Ovary (tissue), 9 donors: ENCODE results near the gene LTBP2. TPM values are rescaled to one million over a fixed set of nuclear protein-coding genes. Genes with fewer than 3 reads are reported as not detected.

Experiments
- DNase-seq, 5 donors: peaks; one replicate each; pipeline ENCODE4 v3.0.0-alpha.2; 2019 to 2020
- H3K27ac ChIP-seq, 2 donors: fragments of 200-600 bp; one replicate each; pipeline versions ENCODE4 v1.5.1 to v1.8.0; 2019 to 2022
- H3K27me3 ChIP-seq: fragments of 200-600 bp; one replicate; pipeline ENCODE4 v1.8.0; 2022
- H3K36me3 ChIP-seq: fragments of 200-600 bp; sonication (generic); one replicate; pipeline ENCODE4 v1.5.1; 2019
- H3K4me1 ChIP-seq: one replicate; pipeline ENCODE4 v1.8.1; 2013; ENCODE audit warnings: mild to moderate bottlenecking, moderate library complexity; ENCODE audit not compliant: insufficient read depth
- H3K4me3 ChIP-seq: fragments of 200-600 bp; sonication (generic); one replicate; pipeline ENCODE4 v1.5.1; 2017
- H3K9me3 ChIP-seq, 2 donors: fragments of 200-600 bp in 1 of 2; sonication (generic) in 1 of 2; one replicate each; pipeline versions ENCODE4 v1.5.1 to v1.8.1; 2013 to 2019; ENCODE audit warnings: mild to moderate bottlenecking in 1 of 2, moderate library complexity in 1 of 2
- CTCF ChIP-seq, 3 donors: fragments of 450-650 bp in 2 of 3; fragments of 200-600 bp in 1 of 3; IDR thresholded peaks; one replicate each; pipeline versions ENCODE4 v1.5.1 to v1.8.0; 2016 to 2022; ENCODE audit warnings: antibody characterized with exemption in 3 of 3, mild to moderate bottlenecking in 1 of 3
- EP300 ChIP-seq: sonication (generic); formaldehyde crosslinking; IDR thresholded peaks from one replicate; pipeline ENCODE4 v1.6.1; 2017; ENCODE audit warnings: antibody characterized with exemption
- POLR2A ChIP-seq: fragments of 450-650 bp; IDR thresholded peaks from one replicate; pipeline ENCODE4 v1.6.1; 2017; ENCODE audit warnings: antibody characterized with exemption, mild to moderate bottlenecking, moderate library complexity
- WGBS, 3 donors: extraction: QIAGEN DNeasy Blood & Tissue Kit in 1 of 3; methylation state at CpG; one replicate each; pipeline versions ENCODE4 v1.1.5 to v1.1.7; 2013 to 2017; 5-methylcytosine and 5-hydroxymethylcytosine counted together
- intact Hi-C, 4 donors: fragments of 100-400 bp; cut with DNase I; formaldehyde crosslinking; loops; one replicate each; pipeline versions ENCODE4 v1.11.0 to v1.15.1; 2022 to 2023
- polyA plus RNA-seq, 2 donors: library from polyadenylated mRNA; stranded (reverse); fragments of 200-250 nt in 1 of 2; fragments of 350-450 nt in 1 of 2; fragmentation: Illumina TruSeq in 1 of 2; extraction: RNeasy Lipid Tissue Mini Kit (QIAGEN cat#74804) in 1 of 2; gene quantifications; one replicate each; pipeline ENCODE4 v1.2.3, GENCODE V29; 2013 to 2014
- total RNA-seq, 7 donors: library from RNA; depleted of rRNA in 2 of 7; stranded (reverse); fragments of >200 nt in 2 of 7; fragmentation: NEBNext Ultra II Directional in 3 of 7; extraction: Animal tissue kit (Norgen Biotek cat#: 25700) in 3 of 7; gene quantifications; one replicate each; pipeline versions ENCODE4 v1.1.0 to v1.2.4, GENCODE V29; 2016 to 2023
- donor health status: DM: no; HTN: no; CAD: no; lungs with moderate emphysema.
- donor health status: DM: no; HTN: no; CAD: no.
- donor health status: Bipolar disorder and iron deficiency.
- donor health status: DM: yes; HTN: yes; CAD: no.
- donor health status: DM: no; HTN: no; CAD: no.
- donor health status: DM: yes; HTN: yes; CAD: no.

Gene LTBP2
- total and polyA plus RNA-seq, 9 donors = 31.4 to 85.0 (median 60.0) TPM

GRCh38 chr14:74531467-74531866, 80.6 kb downstream of the LTBP2 start:
- intact Hi-C loops = no loop called here
- Histone ChIP-seq H3K4me3 (no peak overlapping the region), H3K36me3 (no peaks in the 10 kb centered on the region), H3K27ac (no peak overlapping the region), H3K9me3 (no peaks in the 10 kb centered on the region), H3K4me1 (no peaks in the 10 kb centered on the region), H3K27me3 (no peaks in the 10 kb centered on the region)
- 58 to 61% (median 58%) methylated on average over 5 of the region's 5 CpGs for WGBS, 3 donors
- no peak for DNase-seq
- TF ChIP-seq CTCF (IDR thresholded peaks at IDR 0.05) (no peak), POLR2A (no peak), EP300 (no peak)

- Histone ChIP-seq H3K4me3 (no peak overlapping the region), H3K27ac (no peak overlapping the region), H3K27me3 (no peaks in the 10 kb centered on the region), H3K9me3 (no peaks in the 10 kb centered on the region), H3K4me1 (no peaks in the 10 kb centered on the region), H3K36me3 (no peaks in the 10 kb centered on the region)
- 88 to 96% (median 92%) methylated on average over 3 of the region's 3 CpGs for WGBS, 3 donors
- TF ChIP-seq CTCF (IDR thresholded peaks at IDR 0.05) = no peak
- TF ChIP-seq EP300 = no peak
- no peak for TF ChIP-seq POLR2A
- intact Hi-C loops = no loop called here
- DNase-seq = no peak
Observed at GRCh38 chr14:74531006-74531405, 81.0 kb downstream of the LTBP2 start.

- H3K36me3 ChIP-seq = no peaks in the 10 kb centered on the region
- TF ChIP-seq POLR2A (no peak), CTCF (IDR thresholded peaks at IDR 0.05) (no peak), EP300 (no peak)
- no peak overlapping the region for H3K27ac ChIP-seq
- intact Hi-C loops = no loop called here
- WGBS, 3 donors = 74 to 80% (median 77%) methylated on average over 10 of the region's 10 CpGs
- H3K9me3 ChIP-seq = no peaks in the 10 kb centered on the region
- no peaks in the 10 kb centered on the region for H3K27me3 ChIP-seq
- no peak overlapping the region for H3K4me3 ChIP-seq
- no peak for DNase-seq
- H3K4me1 ChIP-seq = peaks cover 14% of the 10 kb centered on the region
Observed at GRCh38 chr14:74528886-74529285, 83.2 kb downstream of the LTBP2 start.

- H3K27me3 ChIP-seq = no peaks in the 10 kb centered on the region
- intact Hi-C loops = no loop called here
- no peak overlapping the region for H3K4me3 ChIP-seq
- H3K9me3 ChIP-seq = no peaks in the 10 kb centered on the region
- no peaks in the 10 kb centered on the region for H3K36me3 ChIP-seq
- WGBS, 3 donors = 84 to 89% (median 85%) methylated on average over 14 of the region's 14 CpGs
- DNase-seq = no peak
- peaks cover 14% of the 10 kb centered on the region for H3K4me1 ChIP-seq
- no peak overlapping the region for H3K27ac ChIP-seq
- TF ChIP-seq EP300 (no peak), CTCF (IDR thresholded peaks at IDR 0.05) (no peak)
Observed at GRCh38 chr14:74528406-74528805, 83.6 kb downstream of the LTBP2 start.
